Measurements from ENCODE around the gene LANCL2. TPM values are rescaled to one million over a fixed set of nuclear protein-coding genes. Genes with fewer than 3 reads are reported as not detected.

Gene LANCL2
- total RNA-seq, 2 donors from 2014 or later: 6.6 to 11.4 TPM

DNA sequence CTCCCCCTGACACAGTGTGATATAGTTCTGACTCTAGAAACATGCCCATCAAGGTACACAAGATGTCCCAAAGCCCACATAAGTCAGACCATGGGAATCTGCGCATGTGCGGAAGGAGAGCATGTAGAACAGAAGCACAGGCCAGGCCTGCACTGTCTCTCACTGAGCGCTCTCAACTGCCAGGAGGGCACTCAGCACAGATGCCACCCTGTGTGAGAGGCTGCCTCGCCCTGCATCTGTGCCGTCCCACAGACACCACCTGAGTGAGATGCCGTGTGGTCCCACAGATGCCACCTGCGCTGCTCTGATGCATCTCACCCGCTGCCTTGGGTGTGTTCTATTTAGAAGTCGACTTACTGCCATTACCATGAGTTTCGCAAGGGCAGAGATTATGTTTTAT, 108.8 kb downstream of the LANCL2 start:
- H3K36me3 ChIP-seq: peaks cover 11% of the 10 kb centered on the region
- TF ChIP-seq CTCF (IDR thresholded peaks at IDR 0.05): no peak
- ATAC-seq (ENCODE audit: insufficient number of reproducible peaks, low FRiP score, low read depth) (no peak), DNase-seq (ENCODE audit: low spot score) (no peak)
- H3K4me3 ChIP-seq: no peak overlapping the region
- no peaks in the 10 kb centered on the region for H3K27me3 ChIP-seq (replicated peaks; ENCODE audit: insufficient read depth)
- H3K4me1 ChIP-seq (ENCODE audit: control insufficient read depth in 1 of 2, low read depth in 2 of 2): no peaks in the 10 kb centered on the region
- H3K27ac ChIP-seq: no peak overlapping the region
- no peaks in the 10 kb centered on the region for H3K9me3 ChIP-seq

- no peaks in the 10 kb centered on the region for H3K4me1 ChIP-seq (ENCODE audit: control insufficient read depth in 1 of 2, low read depth in 2 of 2)
- DNase-seq (ENCODE audit: low spot score): no peak
- no peak overlapping the region for H3K27ac ChIP-seq
- no peak for ATAC-seq (ENCODE audit: insufficient number of reproducible peaks, low FRiP score, low read depth)
- no peaks in the 10 kb centered on the region for H3K9me3 ChIP-seq
- no peak for TF ChIP-seq CTCF (IDR thresholded peaks at IDR 0.05)
- no peaks in the 10 kb centered on the region for H3K27me3 ChIP-seq (replicated peaks; ENCODE audit: insufficient read depth)
- H3K4me3 ChIP-seq: no peak overlapping the region
- peaks cover 11% of the 10 kb centered on the region for H3K36me3 ChIP-seq
Measured at GRCh38 chr7:55474944-55475854, 110.1 kb downstream of the LANCL2 start.

DNA sequence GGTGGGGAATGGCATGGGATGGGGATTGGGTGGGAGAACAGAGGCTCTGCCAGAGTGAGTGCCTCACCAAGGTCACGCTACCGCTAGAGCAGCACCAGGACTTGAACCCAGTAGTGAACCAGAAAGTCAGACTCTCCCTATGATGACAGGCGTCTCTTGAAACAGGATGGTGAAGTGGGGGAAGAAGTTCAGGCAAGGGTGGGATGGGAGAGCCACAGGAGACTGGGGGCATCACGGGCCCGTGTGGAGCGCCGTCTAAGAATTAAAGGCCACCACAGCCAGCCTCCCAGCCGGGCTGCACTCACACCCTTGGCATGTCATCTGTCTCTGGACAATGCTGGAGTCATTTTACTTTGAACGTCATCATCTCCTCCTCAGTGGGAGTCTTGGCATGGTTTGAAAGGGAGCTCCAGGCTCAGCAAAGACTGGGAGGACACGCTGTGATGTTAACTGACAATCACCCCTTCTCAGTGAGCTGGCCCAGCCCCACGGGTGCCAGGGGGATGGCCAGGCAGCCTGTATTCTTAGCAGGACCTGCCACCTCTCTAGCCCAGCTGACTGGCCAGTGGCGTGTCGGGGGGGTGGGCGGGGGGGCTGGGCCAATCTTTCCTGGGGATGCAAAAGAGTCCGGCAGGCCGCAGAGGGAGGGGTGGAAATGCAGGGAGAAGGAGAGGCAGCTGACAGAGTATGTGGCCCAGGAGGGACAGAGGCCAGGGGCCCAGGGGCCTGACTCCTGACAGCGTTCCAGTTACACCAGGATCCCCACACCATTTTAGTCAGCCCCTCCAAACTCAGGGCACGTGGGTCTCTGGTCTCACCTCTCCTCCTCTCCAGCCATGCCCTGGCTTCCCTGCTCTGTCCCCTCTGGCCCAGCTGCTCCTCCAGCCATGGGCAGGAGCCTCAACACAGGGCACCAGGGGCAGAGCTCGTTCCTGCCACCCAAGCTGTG, 111.0 kb downstream of the LANCL2 start:
- H3K27ac ChIP-seq: no peak overlapping the region
- no peak for ATAC-seq (ENCODE audit: insufficient number of reproducible peaks, low FRiP score, low read depth)
- DNase-seq (ENCODE audit: low spot score): no peak

DNA sequence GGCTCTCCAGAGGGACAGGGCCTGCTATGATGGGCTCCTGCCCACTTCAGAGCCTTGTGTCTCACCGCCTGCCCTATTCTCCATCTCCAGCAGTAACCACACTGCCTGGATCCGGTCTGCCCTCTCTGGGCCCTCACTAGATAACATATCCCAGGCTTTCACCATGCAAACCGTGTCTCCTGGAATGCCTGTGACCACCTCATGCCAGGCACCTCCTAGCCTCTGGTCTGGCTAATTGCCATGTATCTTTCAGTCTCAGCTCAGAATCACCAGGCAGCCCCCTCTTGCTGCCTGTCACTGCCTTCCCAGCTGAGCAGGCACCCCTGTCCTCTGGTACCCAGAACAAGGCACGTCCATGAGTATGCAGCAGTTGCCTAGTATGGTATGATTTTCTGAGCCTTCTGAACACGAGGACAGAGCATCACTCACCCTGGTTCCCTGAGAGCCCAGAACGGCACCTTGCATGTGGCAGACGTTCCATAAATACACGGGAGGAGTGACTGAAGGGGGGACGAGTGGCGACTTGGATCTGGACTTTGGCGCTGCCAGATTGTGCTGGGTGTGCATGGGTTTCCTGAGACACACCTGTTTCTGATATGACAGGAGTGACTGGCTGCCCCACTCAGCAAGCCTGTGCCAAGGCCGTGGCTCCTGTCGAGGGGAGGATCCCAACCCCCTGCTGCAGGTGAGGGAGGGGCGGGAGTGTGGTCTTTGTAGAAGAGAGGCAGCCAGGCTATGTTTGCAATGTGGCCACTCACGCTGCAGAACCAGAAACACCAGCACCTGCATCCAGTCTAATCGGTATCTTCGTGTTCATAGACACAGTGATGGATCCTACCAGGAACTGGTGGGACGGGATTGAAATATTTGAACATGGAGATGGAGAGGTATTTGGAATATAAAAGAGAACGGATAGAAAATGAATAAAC, 112.0 kb downstream of the LANCL2 start:
- no peaks in the 10 kb centered on the region for H3K27me3 ChIP-seq (replicated peaks; ENCODE audit: insufficient read depth)
- no peaks in the 10 kb centered on the region for H3K9me3 ChIP-seq
- no peak for ATAC-seq (ENCODE audit: insufficient number of reproducible peaks, low FRiP score, low read depth)
- no peak overlapping the region for H3K27ac ChIP-seq
- H3K36me3 ChIP-seq: peaks cover 8% of the 10 kb centered on the region
- TF ChIP-seq CTCF (IDR thresholded peaks at IDR 0.05): no peak
- no peak for DNase-seq (ENCODE audit: low spot score)
- H3K4me1 ChIP-seq (ENCODE audit: control insufficient read depth in 1 of 2, low read depth in 2 of 2): no peaks in the 10 kb centered on the region
- H3K4me3 ChIP-seq: no peak overlapping the region

More for the DNA sequence above, 111.0 kb downstream of the LANCL2 start:
- Histone ChIP-seq H3K9me3 (no peaks in the 10 kb centered on the region), H3K27me3 (replicated peaks; ENCODE audit: insufficient read depth) (no peaks in the 10 kb centered on the region), H3K4me3 (no peak overlapping the region), H3K4me1 (ENCODE audit: control insufficient read depth in 1 of 2, low read depth in 2 of 2) (no peaks in the 10 kb centered on the region), H3K36me3 (peaks cover 11% of the 10 kb centered on the region)
- no peak for TF ChIP-seq CTCF (IDR thresholded peaks at IDR 0.05)
